ENCODE results near the gene MELK.
"Not testable (repeated sequence)": the region's sequence is repeated elsewhere in the genome, so short reads cannot be mapped to it uniquely, and the experiment has no call there.

The MELK gene

GRCh38 chr9:36572515-36573418, at the start of gene MELK:
MELK (plus strand) TSS chr9:36572895; CDS start chr9:36581682, 8,787 bp downstream.
- peak; percentile 82 to 91 (median 83) for DNase-seq (ENCODE audit: low read depth in 2 of 3, low spot score in 2 of 3)

- no peak for DNase-seq (ENCODE audit: low read depth in 2 of 3, low spot score in 2 of 3)
Observed at GRCh38 chr9:36530224-36530623, 42.5 kb upstream of the MELK start.

GRCh38 chr9:36532353-36532752, 40.3 kb upstream of the MELK start:
- no peak for DNase-seq (ENCODE audit: low read depth in 2 of 3, low spot score in 2 of 3)

- DNase-seq (ENCODE audit: low read depth in 2 of 3, low spot score in 2 of 3) = not testable (repeated sequence)
Observed at GRCh38 chr9:36533726-36534125, 39.0 kb upstream of the MELK start.

- DNase-seq (ENCODE audit: low read depth in 2 of 3, low spot score in 2 of 3) = no peak
Observed at GRCh38 chr9:36535107-36535506, 37.6 kb upstream of the MELK start.

GRCh38 chr9:36537861-36538260, 34.8 kb upstream of the MELK start:
- DNase-seq (ENCODE audit: low read depth in 2 of 3, low spot score in 2 of 3) = no peak

GRCh38 chr9:36542355-36542754, 30.3 kb upstream of the MELK start:
- no peak for DNase-seq (ENCODE audit: low read depth in 2 of 3, low spot score in 2 of 3)

- no peak for DNase-seq (ENCODE audit: low read depth in 2 of 3, low spot score in 2 of 3)
Observed at GRCh38 chr9:36543916-36544315, 28.8 kb upstream of the MELK start.

- no peak for DNase-seq (ENCODE audit: low read depth in 2 of 3, low spot score in 2 of 3)
Observed at GRCh38 chr9:36547598-36547997, 25.1 kb upstream of the MELK start.

GRCh38 chr9:36548454-36548853, 24.2 kb upstream of the MELK start:
- DNase-seq (ENCODE audit: low read depth in 2 of 3, low spot score in 2 of 3) = no peak

GRCh38 chr9:36550135-36550534, 22.6 kb upstream of the MELK start:
- DNase-seq (ENCODE audit: low read depth in 2 of 3, low spot score in 2 of 3) = no peak

GRCh38 chr9:36550631-36551098, 22.0 kb upstream of the MELK start:
- DNase-seq (ENCODE audit: low read depth in 2 of 3, low spot score in 2 of 3) = not testable (repeated sequence)

GRCh38 chr9:36551129-36551528, 21.6 kb upstream of the MELK start:
- no peak for DNase-seq (ENCODE audit: low read depth in 2 of 3, low spot score in 2 of 3)

GRCh38 chr9:36551910-36552309, 20.8 kb upstream of the MELK start:
- DNase-seq (ENCODE audit: low read depth in 2 of 3, low spot score in 2 of 3) = no peak

GRCh38 chr9:36559036-36559695, 13.5 kb upstream of the MELK start:
- DNase-seq (ENCODE audit: low read depth in 2 of 3, low spot score in 2 of 3) = no peak

GRCh38 chr9:36560771-36561170, 11.9 kb upstream of the MELK start:
- no peak for DNase-seq (ENCODE audit: low read depth in 2 of 3, low spot score in 2 of 3)

- DNase-seq (ENCODE audit: low read depth in 2 of 3, low spot score in 2 of 3) = not testable (repeated sequence)
Observed at GRCh38 chr9:36562801-36563200, 9.9 kb upstream of the MELK start.

GRCh38 chr9:36566813-36567221, 5.9 kb upstream of the MELK start:
- DNase-seq (ENCODE audit: low read depth in 2 of 3, low spot score in 2 of 3) = no peak

GRCh38 chr9:36568681-36569080, 4.0 kb upstream of the MELK start:
- DNase-seq (ENCODE audit: low read depth in 2 of 3, low spot score in 2 of 3) = not testable (repeated sequence)

GRCh38 chr9:36571333-36571732, 1.4 kb upstream of the MELK start:
- DNase-seq (ENCODE audit: low read depth in 2 of 3, low spot score in 2 of 3) = no peak

GRCh38 chr9:36574045-36574444, 1.4 kb downstream of the MELK start:
- not testable (repeated sequence) for DNase-seq (ENCODE audit: low read depth in 2 of 3, low spot score in 2 of 3)

- DNase-seq (ENCODE audit: low read depth in 2 of 3, low spot score in 2 of 3) = no peak
Observed at GRCh38 chr9:36575411-36575882, 2.8 kb downstream of the MELK start.
